ENCODE results near the gene PIK3C3. TPM values are rescaled to one million over a fixed set of nuclear protein-coding genes. Genes with fewer than 3 reads are reported as not detected.
"Not testable (repeated sequence)": the region's sequence is repeated elsewhere in the genome, so short reads cannot be mapped to it uniquely, and the experiment has no call there.

The PIK3C3 gene
- total RNA-seq, 2 experiments from 2014 or later: 52.8 to 56.7 TPM

- H3K4me1 Mint-ChIP-seq: peaks cover 32% of the 10 kb centered on the region
- no peak for DNase-seq
- H3K9me3 Mint-ChIP-seq: no peaks in the 10 kb centered on the region
- H3K27me3 Mint-ChIP-seq: no peaks in the 10 kb centered on the region
- peaks cover 19% of the 10 kb centered on the region for H3K36me3 Mint-ChIP-seq
- H3K27ac Mint-ChIP-seq: peak overlapping the region; percentile 72
- H3K4me3 Mint-ChIP-seq: no peak overlapping the region
Observed at GRCh38 chr18:42025491-42025890, 70.5 kb downstream of the PIK3C3 start.

- Mint-ChIP-seq H3K9me3 (no peaks in the 10 kb centered on the region), H3K27ac (peak overlapping the region; percentile 68), H3K36me3 (peaks cover 19% of the 10 kb centered on the region), H3K4me1 (peaks cover 32% of the 10 kb centered on the region), H3K4me3 (no peak overlapping the region), H3K27me3 (no peaks in the 10 kb centered on the region)
- no peak for DNase-seq
Observed at GRCh38 chr18:42025974-42026625, 71.1 kb downstream of the PIK3C3 start.

- Mint-ChIP-seq H3K27me3 (no peaks in the 10 kb centered on the region), H3K4me1 (peaks cover 32% of the 10 kb centered on the region), H3K4me3 (no peak overlapping the region), H3K36me3 (peaks cover 29% of the 10 kb centered on the region), H3K27ac (no peak overlapping the region), H3K9me3 (no peaks in the 10 kb centered on the region)
- peak; percentile 16 for DNase-seq
Observed at GRCh38 chr18:42028247-42028832, 73.3 kb downstream of the PIK3C3 start.

- Mint-ChIP-seq H3K36me3 (peaks cover 34% of the 10 kb centered on the region), H3K4me1 (peaks cover 31% of the 10 kb centered on the region), H3K27me3 (no peaks in the 10 kb centered on the region), H3K4me3 (no peak overlapping the region), H3K9me3 (no peaks in the 10 kb centered on the region), H3K27ac (no peak overlapping the region)
- no peak for DNase-seq
Observed at GRCh38 chr18:42029092-42029491, 74.1 kb downstream of the PIK3C3 start.

GRCh38 chr18:42030586-42031182, 75.7 kb downstream of the PIK3C3 start:
- Mint-ChIP-seq H3K4me1 (peaks cover 21% of the 10 kb centered on the region), H3K36me3 (peaks cover 29% of the 10 kb centered on the region), H3K4me3 (no peak overlapping the region), H3K9me3 (no peaks in the 10 kb centered on the region), H3K27me3 (no peaks in the 10 kb centered on the region), H3K27ac (no peak overlapping the region)
- DNase-seq: no peak

- peaks cover 10% of the 10 kb centered on the region for H3K4me1 Mint-ChIP-seq
- DNase-seq: no peak
- no peak overlapping the region for H3K27ac Mint-ChIP-seq
- H3K9me3 Mint-ChIP-seq: no peaks in the 10 kb centered on the region
- H3K4me3 Mint-ChIP-seq: no peak overlapping the region
- H3K27me3 Mint-ChIP-seq: no peaks in the 10 kb centered on the region
- peaks cover 26% of the 10 kb centered on the region for H3K36me3 Mint-ChIP-seq
Observed at GRCh38 chr18:42032447-42032846, 77.4 kb downstream of the PIK3C3 start.

GRCh38 chr18:42033137-42033810, 78.2 kb downstream of the PIK3C3 start:
- H3K27me3 Mint-ChIP-seq: no peaks in the 10 kb centered on the region
- H3K9me3 Mint-ChIP-seq: no peaks in the 10 kb centered on the region
- peaks cover 10% of the 10 kb centered on the region for H3K4me1 Mint-ChIP-seq
- no peak for DNase-seq
- H3K36me3 Mint-ChIP-seq: peaks cover 26% of the 10 kb centered on the region
- H3K27ac Mint-ChIP-seq: no peak overlapping the region
- H3K4me3 Mint-ChIP-seq: no peak overlapping the region

GRCh38 chr18:42038936-42039335, 83.9 kb downstream of the PIK3C3 start:
- Mint-ChIP-seq H3K4me1 (peaks cover 1% of the 10 kb centered on the region), H3K4me3 (no peak overlapping the region), H3K36me3 (peaks cover 21% of the 10 kb centered on the region), H3K27me3 (no peaks in the 10 kb centered on the region), H3K27ac (no peak overlapping the region), H3K9me3 (no peaks in the 10 kb centered on the region)
- DNase-seq: no peak

GRCh38 chr18:42039396-42039795, 84.4 kb downstream of the PIK3C3 start:
- DNase-seq: no peak
- peaks cover 1% of the 10 kb centered on the region for H3K4me1 Mint-ChIP-seq
- H3K4me3 Mint-ChIP-seq: no peak overlapping the region
- no peaks in the 10 kb centered on the region for H3K27me3 Mint-ChIP-seq
- H3K9me3 Mint-ChIP-seq: no peaks in the 10 kb centered on the region
- no peak overlapping the region for H3K27ac Mint-ChIP-seq
- peaks cover 20% of the 10 kb centered on the region for H3K36me3 Mint-ChIP-seq

GRCh38 chr18:42041793-42042192, 86.8 kb downstream of the PIK3C3 start:
- peaks cover 20% of the 10 kb centered on the region for H3K36me3 Mint-ChIP-seq
- no peak overlapping the region for H3K4me3 Mint-ChIP-seq
- no peak overlapping the region for H3K27ac Mint-ChIP-seq
- DNase-seq: no peak
- no peaks in the 10 kb centered on the region for H3K27me3 Mint-ChIP-seq
- H3K9me3 Mint-ChIP-seq: no peaks in the 10 kb centered on the region
- peaks cover 5% of the 10 kb centered on the region for H3K4me1 Mint-ChIP-seq

- Mint-ChIP-seq H3K9me3 (no peaks in the 10 kb centered on the region), H3K27me3 (no peaks in the 10 kb centered on the region), H3K36me3 (peaks cover 19% of the 10 kb centered on the region), H3K4me3 (no peak overlapping the region), H3K4me1 (peaks cover 3% of the 10 kb centered on the region), H3K27ac (peak overlapping the region; percentile 40)
- DNase-seq: no peak
Observed at GRCh38 chr18:42045346-42045745, 90.3 kb downstream of the PIK3C3 start.

- no peaks in the 10 kb centered on the region for H3K9me3 Mint-ChIP-seq
- H3K4me3 Mint-ChIP-seq: no peak overlapping the region
- no peak for DNase-seq
- H3K27me3 Mint-ChIP-seq: no peaks in the 10 kb centered on the region
- H3K4me1 Mint-ChIP-seq: peaks cover 7% of the 10 kb centered on the region
- H3K27ac Mint-ChIP-seq: no peak overlapping the region
- H3K36me3 Mint-ChIP-seq: peaks cover 15% of the 10 kb centered on the region
Observed at GRCh38 chr18:42047721-42048120, 92.7 kb downstream of the PIK3C3 start.

- no peak for DNase-seq
- Mint-ChIP-seq H3K27me3 (no peaks in the 10 kb centered on the region), H3K4me1 (peaks cover 10% of the 10 kb centered on the region), H3K4me3 (no peak overlapping the region), H3K36me3 (peaks cover 15% of the 10 kb centered on the region), H3K27ac (no peak overlapping the region), H3K9me3 (no peaks in the 10 kb centered on the region)
Observed at GRCh38 chr18:42048158-42048557, 93.1 kb downstream of the PIK3C3 start.

GRCh38 chr18:42049536-42049935, 94.5 kb downstream of the PIK3C3 start:
- H3K27me3 Mint-ChIP-seq, H3K9me3 Mint-ChIP-seq, H3K27ac Mint-ChIP-seq, DNase-seq, H3K4me3 Mint-ChIP-seq: not testable (repeated sequence)
- peaks cover 13% of the 10 kb centered on the region for H3K4me1 Mint-ChIP-seq
- peaks cover 14% of the 10 kb centered on the region for H3K36me3 Mint-ChIP-seq

GRCh38 chr18:42051411-42051810, 96.4 kb downstream of the PIK3C3 start:
- no peaks in the 10 kb centered on the region for H3K27me3 Mint-ChIP-seq
- peaks cover 11% of the 10 kb centered on the region for H3K36me3 Mint-ChIP-seq
- no peak overlapping the region for H3K27ac Mint-ChIP-seq
- H3K9me3 Mint-ChIP-seq: no peaks in the 10 kb centered on the region
- H3K4me3 Mint-ChIP-seq: no peak overlapping the region
- DNase-seq: no peak
- H3K4me1 Mint-ChIP-seq: peaks cover 10% of the 10 kb centered on the region
